GM19239 (cell line): ENCODE results near the gene XYLB.

Experiments
- DNase-seq: peaks from one replicate; pipeline ENCODE4 v3.0.0; 2011; ENCODE audit warnings: low spot score; ENCODE audit not compliant: insufficient read length
- FAIRE-seq: peaks from 2 replicates; lab custom pipeline; 2011; peaks lifted over from hg19 to GRCh38; lab: Jason Lieb, UNC

XYLB gene

DNA sequence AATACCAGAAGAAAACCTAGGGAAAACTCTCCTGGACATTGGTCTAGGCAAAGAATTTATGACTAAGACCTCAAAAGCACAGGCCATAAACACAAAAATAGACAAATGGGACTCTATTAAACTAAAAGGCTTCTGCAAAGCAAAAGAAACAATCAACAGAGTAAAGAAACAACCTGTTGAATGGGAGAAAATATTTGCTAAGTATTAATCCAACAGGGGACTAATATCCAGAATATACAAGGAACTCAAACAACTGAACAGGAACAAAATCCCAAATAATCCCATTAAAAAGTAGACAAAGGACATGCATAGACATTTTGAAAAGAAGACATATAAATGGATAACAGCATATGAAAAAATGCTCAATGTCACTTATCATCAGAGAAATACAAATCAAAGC, 100.2 kb downstream of the XYLB start:
- DNase-seq (no peak), FAIRE-seq (no peak)

DNA sequence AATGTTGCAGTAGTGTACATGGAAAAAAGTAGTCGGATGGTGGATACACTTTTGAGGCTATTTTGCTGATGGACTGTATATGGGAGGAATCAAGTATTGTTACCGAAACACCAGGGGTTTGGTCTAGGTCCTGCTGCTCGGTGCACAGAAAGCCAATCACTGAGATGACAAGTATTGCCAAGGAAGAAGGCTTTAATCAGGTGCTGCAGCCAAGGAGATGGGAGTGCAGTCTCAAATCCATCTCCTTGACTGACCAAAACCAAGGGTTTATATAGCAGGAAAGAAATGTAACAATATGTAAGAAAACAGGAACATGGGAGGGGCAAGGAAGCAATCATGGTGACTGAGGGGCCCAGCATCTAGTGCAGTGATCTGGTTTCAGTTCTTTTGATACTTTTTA, 104.3 kb downstream of the XYLB start:
- no peak for DNase-seq
- FAIRE-seq, result no peak

DNA sequence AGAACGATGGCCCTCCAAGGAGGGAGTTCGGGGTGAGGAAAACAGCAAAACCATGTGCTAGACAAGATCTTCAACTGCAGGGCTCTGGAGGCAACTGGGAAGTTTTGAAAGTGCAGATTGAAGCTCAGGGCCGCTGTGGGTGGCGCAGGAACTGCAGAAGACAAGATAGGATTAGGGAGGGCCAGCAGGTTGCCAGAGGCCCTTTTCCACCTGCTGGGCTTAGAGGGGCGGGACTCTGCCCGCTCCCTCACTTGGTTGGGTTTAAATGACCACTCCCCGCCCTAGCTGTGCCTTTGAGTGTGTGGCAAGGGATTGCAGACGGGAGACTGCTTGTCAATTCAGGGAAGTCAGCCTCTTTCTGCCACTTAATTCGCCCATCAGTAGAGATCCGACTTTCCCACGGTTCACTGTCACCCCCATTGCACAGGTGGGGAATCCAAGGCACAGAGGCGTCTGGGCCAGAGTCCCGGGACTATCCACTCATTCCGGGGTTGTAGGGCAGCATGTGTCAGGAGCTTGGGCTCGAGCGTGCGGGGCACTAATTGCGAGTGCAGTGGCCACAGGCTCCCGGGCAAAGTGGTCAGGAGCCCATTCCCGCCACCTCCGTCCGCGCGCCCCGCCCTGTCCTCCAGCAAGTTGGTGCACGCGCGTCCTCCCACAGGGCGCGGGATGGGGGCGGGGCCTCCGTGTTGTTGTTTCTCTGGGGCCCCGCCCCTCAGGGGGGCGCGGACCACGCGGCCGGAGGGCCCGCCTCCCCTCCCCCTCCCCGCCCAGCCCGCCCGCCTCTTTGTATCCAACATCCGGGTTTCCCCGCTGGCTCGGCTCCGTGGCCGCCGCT, 106.7 kb downstream of the XYLB start, which contains the start of gene ACVR2B:
Gene ACVR2B, plus strand, starts transcription at position 816 of the 838 bp plus-strand sequence. CDS start 433 bp downstream, outside the sequence.
- DNase-seq (peak; percentile 86), FAIRE-seq (no peak)

DNA sequence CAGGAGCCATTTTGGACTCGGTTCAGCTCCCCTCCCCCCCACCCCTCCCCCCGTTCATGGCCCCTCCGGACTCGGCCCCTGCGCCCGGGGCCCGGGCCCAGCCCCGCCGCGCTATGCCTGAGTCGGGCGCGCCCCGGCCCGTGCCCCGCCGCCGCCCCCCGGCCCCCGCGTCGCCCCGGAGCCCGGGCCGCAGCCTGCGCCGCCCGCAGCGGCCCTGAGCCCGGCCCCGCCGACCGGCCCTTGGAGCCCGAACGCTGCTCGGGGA, 107.3 kb downstream of the XYLB start:
- no peak for DNase-seq
- no peak for FAIRE-seq

DNA sequence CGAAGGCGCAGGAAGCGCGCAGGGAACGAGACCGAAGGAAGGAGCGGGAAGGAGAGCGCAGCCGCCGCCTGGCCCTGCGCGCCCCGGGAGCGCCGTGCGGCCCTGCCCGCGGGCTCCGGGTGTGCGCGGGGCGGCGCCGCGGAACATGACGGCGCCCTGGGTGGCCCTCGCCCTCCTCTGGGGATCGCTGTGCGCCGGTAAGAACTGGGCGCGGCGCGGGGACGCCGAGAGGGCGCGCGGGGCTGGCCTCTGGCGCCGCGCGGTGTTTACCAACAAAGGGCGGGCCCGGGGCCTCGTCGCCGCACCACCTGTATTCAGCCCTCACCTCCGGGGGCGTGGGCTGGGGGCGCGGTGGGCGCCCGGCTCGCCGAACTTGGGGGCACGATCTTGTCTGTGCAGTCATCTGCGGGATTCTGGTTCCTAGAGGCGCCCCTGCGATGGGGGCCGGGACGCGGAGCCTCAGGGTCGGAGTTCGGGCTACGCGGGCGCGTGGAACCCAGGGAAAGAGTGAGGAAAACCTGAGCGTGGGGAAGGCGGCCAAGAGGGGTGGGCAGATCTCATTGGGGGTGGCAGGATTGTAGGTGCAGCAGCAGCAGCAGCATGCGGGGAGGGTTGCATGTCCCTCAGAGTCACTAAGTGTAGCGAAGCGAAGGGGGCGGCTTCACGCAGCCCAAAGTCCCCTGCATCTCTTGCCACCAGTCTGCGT, 107.7 kb downstream of the XYLB start:
- peak; percentile 62 for DNase-seq

DNA sequence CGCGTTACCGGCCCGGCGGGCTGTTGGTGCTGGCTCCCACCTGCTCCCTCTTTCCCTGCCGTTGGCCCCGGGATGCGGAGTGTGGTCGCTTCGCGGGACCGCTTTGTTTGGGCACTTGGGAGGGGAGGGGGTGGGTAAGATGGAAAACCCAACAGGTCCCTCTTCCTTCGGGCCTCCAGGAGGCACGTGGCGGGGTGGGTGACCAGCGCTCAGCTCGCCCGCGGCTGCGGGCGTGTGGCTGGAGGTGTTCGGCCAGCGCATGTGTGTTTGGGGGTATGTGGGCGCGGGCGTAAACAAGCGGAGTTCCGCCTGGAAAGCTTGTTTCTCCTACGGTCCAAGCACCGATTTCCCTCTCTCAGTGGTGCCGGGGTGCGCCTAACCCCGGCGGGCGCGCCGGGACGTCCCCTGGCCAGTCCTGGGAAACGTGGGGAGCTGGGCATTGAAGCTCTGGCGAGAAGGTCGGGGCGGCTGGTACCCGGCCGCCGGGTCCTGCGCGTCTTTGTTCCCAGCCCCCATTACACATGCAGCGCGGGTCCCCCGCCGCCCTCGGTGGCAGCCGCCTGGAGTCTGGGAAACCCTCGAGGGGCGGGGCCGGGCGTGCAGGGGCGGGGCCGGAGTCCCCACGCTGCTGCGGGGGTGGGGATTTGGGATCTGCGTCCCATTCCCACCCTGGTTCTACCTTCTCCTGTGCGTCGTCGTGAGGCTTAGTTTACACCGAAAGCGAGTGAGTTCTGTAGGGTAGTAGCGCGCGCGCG, 108.5 kb downstream of the XYLB start:
- FAIRE-seq (no peak), DNase-seq (peak; percentile 53)

More for the DNA sequence above, 107.7 kb downstream of the XYLB start:
- no peak for FAIRE-seq

DNA sequence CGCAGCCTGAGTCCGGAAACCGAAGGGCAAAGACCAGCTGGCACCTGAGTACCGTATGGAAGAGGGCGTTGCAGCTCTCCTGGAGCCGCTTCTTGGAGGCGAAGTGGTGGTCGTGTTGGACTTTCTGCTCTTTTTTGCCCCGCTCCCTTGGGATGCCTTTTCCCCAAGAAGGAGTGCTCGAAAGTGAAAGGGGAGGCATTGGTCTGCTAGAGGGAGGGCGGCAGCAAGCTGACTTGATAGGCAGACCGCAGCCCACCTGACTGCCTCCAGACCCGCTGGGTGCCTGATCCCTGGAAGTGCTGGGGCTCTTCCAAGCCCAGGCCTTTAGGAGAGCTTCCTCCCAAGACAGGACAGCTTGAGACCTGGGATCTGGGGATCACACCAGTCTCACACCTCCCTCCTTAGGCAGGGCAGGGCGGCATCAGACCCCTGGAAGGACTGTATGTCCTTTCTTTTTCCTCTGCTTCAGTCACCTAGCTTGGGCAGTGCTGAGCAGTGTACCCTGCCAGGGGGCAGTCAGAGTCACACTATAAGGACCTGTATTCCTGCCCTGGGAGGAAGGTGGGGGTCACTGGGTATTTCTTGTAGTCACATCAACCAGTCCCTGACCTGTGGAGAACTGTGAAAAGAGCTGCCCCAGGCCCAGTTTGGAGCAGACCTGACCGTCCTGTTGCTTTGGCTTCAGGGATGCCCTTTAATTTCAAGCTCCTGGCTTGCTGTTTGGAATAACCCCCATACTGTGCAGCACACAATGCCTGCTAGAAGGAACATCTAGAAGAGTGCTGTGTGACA, 109.2 kb downstream of the XYLB start:
- DNase-seq, result peak; percentile 39

DNA sequence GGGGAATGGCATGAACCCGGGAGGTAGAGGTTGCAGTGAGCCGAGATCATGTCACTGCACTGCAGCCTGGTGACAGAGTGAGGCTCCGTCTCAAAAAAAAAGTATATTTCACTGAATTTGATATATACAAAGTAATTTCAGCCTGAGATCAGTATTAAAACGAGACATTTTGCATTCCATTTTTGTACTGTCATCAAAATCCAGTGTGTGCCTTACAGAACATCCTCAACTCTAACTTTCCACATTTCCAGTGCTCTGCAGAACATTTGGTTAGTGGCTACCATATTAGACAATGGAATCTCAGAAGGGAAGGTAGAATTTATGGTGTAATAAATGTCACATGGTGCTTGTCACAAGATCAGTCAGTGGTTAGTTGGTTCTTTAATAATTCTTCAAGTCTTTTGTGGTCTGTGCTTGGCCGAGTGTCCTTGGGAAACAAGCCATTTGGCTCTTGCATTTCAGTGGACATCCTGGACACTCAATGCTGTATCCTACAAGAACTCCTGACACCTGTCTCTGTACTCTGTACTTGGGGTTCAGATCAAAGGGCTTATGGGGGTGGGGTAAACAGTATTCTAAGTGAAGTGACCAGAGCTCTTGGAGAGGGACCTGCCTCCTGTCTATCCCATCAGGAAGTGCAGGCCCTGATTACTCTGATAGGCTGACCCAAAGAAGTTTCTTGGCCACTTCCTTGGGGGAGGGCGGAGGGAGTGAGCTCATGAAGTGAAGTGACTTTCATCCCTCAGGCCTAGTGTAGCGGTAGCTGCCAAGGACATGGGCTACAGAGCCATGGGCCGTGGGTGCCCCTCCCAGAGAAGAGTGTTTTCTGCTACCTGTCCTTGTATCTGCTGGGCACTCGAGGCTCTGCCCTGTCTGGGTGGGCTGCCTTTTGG, 110.8 kb downstream of the XYLB start:
- FAIRE-seq (no peak), DNase-seq (no peak)

More for the DNA sequence above, 109.2 kb downstream of the XYLB start:
- FAIRE-seq, result peak; percentile 28

DNA sequence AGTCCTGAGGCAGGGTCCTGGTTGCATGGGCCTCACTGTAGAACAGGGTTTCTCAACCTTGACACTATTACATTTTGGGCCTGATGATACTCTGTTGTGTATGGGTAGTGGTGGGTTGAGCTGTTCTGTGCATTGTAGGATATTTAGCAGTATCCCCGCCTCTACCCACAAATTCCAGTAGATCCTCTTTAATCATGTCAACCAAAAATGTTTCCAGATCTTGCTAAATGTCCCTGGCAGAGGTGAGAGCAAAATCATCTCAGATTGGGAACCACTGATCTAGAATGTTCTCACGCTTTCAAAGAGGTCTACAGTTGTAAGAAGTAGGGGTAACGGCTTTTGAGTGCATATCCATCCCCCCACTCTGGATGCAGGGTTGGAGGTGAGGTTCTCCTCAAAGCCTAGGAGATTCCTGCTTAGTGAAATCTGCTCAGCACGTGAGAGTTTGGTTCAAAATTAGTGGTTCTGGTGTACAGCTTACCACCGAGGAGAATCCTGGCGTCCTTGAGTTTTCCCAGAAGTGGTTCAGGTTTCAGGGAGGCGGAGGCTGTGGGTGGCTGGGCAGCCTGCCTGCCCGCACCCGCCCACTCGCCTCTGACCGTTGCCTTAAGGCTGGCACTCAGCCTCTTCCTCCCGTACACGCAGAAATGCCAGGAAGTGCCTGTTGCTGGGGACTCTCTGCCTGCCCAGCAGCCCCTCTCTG, 112.4 kb downstream of the XYLB start:
- DNase-seq, result no peak
- FAIRE-seq, result no peak

DNA sequence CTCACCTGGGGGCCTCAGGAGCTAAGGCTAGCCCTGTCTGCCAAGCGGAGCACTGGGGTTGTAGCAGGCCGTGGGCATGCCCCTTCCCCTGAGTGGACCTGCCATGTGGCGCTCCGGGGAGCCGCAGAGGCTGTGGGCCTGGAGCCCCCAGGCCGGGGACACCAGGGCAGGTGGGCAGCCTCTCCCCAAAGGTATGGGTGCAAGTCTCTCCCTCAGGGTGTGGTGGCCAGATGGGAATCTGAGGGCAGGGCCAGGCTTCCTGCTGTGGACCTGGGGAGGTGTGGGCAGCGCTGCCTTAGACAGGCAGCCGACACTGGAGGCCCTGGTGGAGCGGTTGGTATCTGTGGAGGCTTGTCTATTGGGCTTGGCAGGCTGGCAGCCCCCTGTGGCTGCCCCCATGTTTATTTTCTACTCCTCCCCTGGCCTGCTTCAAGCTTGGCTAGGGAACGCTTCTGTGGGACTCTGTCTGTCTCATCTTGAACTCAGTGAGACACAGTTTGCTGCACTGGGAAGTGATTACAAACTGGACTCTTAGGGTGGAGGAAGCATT, 113.0 kb downstream of the XYLB start:
- DNase-seq (no peak), FAIRE-seq (no peak)

DNA sequence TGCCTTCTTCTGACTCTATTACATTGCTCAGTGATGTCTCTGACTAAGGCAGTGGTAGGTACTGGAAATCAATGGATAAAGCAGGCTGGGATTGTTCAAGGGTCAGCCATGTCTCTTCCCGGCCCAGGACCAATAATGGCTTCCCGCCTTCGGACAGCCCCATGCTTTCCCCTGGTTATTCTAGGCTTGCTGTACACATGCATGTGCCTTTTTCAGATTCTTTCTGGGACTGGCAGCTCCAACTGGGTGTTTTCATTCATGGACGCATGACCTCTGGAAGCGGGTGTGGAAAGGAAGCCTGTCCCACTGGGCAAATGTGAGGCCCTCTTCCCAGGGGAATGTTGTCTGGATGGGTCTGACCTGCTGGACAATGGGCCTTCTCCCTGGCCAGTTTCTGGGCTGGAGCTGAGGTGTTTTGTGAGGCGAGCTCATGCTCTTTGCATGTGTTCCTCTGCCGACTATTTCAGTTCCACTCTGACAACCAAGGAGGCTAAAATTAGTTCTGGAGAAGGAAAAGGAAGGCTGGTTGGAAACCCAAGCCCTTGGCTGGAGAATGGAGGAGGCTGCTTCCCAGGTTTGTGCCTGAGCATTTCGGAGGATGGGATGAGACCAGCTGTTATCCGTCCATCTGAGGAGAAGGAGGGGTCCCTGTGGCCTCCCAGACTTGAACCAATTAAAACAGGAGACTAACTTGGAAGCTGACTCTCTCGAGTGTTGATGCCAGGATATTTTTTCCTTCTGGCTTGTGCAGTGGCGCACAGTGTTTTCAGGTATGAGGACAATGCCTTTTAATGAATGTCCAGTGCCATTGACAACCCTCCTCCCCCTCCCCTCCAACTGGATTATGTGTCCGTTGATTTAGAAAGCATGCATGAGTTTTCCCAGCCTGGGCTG, 114.0 kb downstream of the XYLB start:
- no peak for FAIRE-seq
- DNase-seq, result no peak
